NCI-H1417 (cell line): ENCODE data around the gene RAP1GAP.
A peak's percentile ranks its signal among the peaks of the same experiment; 100 is the strongest.
"Not testable (repeated sequence)": the region's sequence is repeated elsewhere in the genome, so short reads cannot be mapped to it uniquely, and the experiment has no call there.

Source experiments
- DNase-seq, 3 experiments: peaks; one replicate each; lab custom pipeline; 2025; lab: John Stamatoyannopoulos, UW

RAP1GAP gene

DNA sequence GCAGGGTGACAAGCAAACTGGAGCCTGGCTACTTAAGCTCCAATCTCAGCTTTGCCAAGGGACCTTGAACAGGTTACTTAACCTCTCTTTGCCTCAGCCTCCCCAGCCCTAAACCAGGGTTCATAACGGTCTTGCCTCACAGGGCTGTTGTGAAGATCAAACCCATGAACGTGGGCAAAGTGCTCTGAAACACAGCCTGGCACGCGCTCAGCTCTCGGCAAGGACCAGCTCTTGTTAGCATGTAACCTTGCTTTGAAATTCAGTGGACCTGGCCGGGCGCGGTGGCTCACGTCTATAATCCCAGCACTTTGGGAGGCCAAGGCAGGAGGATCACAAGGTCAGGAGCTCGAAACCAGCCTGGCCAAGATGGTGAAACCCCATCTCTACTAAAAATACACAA is 24.8 kb downstream of the RAP1GAP start:
- DNase-seq, result no peak

DNA sequence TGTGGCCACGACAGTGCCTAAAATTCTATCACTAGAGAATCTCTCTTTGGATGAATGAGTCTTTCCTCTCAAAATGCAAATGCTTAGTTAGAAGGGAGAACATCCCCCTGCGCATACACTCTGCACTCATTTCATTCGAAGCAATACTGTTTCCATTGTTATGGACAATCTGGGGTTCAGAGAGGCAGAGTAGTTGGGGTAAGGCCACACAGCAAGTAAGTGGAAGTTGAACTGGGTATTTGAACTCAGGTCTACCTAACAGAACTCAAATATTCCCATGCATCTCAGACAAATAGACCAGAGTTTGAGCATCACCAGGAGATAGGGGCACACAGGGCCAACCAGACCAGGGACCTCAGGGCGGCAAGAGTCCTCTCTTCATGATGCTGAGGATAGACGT is 25.5 kb downstream of the RAP1GAP start:
- DNase-seq, result no peak

DNA sequence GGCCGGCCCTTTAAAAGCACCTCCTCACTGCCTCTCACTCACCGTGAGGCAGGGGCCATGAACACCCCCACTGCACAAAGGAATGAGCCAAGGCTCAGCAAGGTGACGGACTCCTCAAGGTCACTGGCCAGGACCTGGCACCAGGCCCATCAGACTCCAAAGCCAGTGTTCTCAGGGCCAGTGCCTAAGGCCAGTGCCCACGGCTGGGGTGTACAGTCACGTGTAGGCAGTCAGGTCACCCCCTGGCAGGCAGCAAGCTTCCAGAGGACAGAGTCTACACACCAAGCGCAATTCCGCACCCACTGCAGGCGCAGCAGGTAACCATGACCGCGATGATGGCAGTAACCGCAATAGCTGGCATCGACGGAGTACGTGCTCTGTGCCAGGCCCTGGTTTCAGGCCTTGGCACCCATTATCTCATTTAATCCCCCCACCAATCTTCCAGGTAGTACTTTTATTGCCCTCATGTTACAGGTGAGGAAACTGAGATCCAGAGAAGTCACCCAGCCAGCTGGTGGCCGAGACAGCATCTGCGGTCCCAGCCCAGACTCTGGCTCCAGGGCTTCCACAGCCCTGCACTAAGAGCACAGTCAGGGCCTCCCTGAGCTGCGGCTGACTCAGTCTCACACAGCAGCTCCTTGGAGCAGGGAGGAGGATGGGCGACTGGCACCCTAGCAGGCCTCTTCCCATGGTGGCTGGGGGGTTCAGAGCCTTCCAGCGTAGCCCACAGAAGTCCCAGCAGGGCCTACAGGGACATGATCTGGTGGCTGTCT is 27.0 kb downstream of the RAP1GAP start:
- no peak for DNase-seq

DNA sequence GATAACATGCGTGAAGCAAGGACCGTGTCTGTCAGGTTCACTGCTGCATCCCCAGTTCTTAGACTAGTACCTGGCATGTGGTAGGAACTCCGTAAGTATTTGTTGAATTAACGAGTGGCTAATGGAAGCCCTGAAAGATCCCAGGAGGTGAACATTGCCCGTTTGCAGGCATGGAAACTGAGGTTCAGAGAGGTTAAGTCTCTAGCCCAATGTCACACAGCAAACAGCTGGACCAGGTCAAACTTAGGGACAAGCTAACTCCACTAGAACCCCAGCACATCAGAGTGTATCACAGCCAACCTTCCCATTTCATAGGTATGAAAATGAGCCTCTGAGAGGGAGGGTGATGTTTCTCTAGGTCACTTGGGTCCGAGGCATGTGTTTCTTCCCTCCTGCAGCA is 27.6 kb downstream of the RAP1GAP start:
- no peak for DNase-seq

DNA sequence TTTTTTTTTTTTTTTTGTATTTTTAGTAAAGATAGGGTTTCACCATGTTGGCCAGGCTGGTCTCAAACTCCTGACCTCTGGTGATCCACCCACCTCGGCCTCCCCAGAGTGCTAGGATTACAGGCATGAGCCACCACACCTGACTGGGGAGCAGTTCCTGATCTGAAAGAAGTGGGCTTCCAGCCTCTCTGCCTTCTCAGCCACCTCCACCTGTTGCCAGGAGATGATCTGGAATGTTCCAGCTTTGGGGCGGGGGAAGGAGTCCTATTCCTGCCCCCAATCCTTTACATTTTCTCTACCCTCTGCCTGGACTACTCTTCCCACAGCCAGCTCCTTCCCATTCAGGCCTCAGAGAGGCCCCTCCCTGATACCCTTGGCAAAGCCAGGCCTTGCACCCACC is 28.1 kb downstream of the RAP1GAP start:
- DNase-seq, result no peak

DNA sequence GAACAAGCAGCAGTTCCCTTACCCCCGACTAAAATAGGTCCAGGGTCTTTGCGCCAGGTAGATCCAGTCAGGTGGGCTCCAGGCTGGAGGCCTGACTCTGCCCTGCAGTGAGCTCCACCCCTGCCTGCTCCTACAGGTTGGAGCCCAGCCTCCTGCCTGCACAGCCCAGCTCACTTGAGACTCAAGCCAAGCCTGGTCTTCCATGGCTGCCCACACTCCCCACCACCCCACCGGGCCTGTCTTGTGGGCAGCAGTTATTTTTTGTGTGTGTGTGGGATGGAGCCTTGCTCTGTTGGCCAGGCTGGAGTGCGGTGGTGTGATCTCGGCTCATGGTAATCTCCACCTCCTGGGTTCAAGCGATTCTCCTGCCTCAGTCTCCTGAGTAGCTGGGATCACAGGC is 28.5 kb downstream of the RAP1GAP start:
- DNase-seq, result no peak

DNA sequence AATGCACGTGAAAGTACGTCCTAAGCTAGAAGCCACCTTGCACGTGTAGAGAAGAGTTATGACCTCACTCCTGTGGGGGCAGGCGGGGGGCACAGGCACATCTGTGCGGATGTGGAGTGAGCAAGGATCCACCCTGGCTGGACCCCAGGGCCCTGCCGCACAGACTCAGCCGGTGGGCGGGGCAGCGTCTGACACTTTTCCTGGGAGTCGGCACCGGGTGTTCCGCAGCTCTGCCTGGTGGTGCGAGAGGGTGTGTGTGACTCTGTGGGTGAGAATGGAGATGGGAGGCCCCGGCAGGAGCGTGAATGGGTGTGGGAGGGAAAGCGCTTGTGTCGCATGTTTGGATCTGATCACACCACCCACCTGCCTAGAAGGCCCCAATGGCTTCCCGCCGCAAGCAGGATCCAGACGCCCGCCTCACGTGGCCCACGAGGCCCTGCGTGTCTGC is 29.5 kb downstream of the RAP1GAP start:
- DNase-seq, result no peak

DNA sequence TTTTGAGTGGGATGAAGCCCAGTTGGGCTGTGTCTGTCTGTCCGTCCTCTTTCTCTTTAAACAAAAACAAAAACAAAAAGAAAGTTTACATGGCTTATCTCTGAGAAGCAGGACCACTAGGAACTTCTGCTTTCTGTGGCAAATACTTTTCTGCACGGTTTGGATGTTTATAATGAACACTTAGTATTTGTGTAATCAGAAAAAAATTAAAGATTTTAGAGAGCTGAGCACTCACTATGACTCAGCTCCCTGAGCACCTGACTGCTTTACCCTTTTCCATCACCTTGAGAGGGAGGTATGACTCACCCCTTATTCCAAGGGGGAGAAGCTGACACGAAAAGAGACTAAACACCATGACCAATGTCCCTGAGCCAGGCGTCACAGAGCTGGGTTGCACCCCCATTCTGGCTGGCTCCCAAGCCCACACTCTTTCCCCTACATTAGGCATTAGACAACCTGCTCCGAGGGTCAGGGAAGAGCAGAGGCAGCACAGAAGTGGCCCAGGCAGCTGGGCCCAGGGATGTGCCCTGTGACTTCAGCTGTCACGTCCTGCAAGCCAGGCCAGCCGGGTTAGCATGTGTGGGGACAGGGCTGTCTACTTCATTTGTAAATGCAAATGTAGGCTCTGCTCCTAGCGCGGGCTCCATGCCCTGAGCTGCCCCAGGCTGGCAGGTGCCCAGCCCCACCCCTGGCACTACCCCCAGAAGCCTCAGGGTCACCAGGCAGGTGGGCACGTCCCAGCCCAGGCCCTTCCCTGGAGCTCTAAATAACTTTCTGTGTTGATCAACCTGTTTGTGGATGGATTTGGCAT is 30.4 kb downstream of the RAP1GAP start:
- DNase-seq, result peak in 1 of 3 experiments; percentile 14

DNA sequence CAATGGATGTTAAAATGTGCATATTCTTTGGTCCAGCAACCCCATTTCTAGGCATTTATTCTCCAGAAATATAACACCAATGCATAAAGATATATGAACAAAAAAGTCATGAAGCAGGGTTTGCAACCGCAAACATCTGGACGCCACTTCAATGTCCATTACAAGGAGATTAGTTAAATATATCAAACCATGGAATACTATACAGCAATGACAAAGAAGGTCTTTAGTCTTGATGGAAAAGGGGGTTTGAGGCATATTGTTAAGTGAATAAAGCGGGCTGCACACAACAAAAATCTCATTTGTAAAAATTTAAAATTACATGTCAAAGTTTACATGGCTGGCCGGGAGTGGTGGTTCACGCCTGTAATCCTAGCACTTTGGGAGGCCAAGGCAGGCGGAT is 31.6 kb downstream of the RAP1GAP start:
- DNase-seq, result no peak

DNA sequence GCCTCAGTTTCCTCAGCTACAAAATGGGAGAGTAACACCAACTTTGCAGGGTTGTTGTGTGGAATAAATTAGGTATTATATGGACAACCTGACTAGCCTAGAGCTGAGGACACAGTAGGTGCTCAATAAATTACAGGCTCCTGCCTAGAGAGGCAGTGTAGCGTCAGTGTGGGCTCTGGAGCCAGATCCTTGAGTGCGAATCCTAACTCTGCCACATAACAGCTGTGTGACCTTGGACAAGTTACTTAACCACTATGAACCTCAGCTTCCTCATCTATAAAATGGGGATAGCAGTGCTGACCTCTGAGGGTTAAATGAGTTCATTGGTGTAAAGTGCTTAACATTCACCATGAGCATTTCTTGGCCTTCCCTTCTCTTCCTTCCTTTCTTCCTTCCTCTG is 33.1 kb downstream of the RAP1GAP start:
- DNase-seq, result no peak

DNA sequence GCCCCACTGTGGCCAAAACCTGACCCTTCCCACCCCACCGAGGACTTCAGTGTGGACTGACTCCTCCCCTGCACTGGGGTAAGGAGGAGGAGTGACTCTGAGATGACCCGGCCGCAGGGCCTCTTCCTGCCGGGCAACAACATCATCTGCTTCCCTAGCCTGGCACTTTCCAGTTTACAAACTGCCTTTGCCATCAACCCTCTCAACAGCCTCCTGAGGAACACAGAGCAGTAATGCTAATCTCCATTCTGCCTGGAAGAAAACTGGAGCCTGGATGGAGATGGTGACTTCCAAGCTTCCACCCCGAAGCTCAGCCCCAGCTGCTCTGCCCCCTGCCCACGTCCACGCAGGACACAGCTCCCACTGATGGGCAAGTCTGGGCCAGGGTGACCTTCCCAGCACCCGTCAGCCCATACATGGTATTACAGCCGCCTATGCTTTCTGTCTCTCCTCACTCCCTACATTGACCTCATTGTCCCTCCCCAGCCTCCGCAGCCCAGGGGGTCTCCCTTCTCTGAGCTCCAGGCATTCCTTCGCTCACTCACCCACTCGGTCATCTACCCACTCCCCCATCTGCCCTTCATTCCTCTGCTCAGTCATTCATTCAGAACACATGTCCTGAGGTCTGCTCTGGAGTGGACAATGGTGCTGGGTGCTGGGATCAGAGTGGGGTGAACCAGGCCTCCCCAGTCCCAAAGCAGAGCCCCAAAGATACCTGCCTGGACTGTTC is 34.2 kb downstream of the RAP1GAP start:
- no peak for DNase-seq

DNA sequence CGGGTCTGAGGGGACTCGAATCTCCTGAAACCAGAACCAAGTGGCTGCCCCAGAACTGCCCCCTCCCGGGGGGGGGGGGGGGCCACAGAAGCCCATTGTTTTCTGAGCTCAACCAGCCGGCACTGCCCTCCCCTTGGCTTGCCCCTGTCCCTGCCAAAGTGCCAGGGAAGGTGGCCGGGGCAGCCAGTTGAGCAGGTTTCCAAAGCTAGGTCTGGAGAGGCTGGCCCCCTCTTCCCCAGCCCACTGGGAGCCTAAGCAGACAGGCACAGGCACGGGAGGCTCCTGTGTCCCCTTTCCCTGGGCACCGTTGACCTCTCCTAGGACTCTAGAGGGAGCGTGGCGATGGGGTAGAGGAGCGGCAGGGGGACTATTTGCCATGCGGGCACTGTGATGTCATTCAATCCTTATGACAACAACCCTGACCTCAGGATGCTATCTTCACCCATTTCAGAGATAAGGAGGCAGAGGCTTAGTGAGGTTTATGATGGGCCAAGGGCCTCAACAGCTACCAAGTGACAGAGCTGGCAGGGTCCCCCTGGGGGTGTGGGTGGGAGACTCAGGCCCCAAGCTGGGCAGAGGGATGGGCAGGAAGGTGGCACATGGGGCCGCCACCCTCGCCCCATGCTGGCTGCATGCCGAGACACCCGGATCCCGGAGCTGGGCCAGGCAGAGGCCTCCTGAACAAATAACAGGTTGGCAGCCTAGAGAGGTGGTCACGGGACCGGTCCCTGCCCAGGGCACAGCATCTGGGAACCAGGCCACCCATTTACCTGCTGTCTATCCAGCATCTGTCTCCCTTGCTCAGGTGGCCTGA is 35.0 kb downstream of the RAP1GAP start:
- no peak for DNase-seq

DNA sequence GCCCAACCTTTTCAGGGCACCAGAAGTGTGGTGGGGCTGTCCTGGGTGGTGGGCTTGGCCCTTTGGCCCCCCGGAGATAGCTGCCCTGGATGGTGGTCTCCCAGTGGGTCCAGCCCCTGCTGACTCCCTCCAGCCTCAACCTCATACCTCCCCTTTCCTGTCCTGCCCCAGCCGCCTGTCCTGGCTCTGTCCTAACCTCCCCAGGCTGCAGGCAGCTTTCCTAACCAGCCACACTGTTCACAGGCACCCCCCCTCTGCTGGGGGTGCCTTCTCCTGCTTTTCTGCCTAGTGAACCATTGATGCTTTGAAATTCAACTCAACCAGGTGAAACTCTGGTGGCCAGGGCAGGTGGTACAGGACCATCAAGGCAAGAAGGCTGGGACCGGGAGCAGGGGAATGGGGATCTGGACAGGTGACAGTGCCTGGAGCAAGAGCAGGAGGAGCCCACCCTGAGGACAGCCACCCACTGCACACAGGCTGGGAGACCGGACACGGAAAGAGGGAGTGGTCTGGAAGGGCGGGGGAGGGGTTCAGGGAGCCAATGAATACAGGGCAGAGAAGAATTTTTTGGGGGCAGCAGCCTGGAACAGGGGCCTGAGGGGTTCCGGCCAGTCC is 35.9 kb downstream of the RAP1GAP start:
- no peak for DNase-seq

DNA sequence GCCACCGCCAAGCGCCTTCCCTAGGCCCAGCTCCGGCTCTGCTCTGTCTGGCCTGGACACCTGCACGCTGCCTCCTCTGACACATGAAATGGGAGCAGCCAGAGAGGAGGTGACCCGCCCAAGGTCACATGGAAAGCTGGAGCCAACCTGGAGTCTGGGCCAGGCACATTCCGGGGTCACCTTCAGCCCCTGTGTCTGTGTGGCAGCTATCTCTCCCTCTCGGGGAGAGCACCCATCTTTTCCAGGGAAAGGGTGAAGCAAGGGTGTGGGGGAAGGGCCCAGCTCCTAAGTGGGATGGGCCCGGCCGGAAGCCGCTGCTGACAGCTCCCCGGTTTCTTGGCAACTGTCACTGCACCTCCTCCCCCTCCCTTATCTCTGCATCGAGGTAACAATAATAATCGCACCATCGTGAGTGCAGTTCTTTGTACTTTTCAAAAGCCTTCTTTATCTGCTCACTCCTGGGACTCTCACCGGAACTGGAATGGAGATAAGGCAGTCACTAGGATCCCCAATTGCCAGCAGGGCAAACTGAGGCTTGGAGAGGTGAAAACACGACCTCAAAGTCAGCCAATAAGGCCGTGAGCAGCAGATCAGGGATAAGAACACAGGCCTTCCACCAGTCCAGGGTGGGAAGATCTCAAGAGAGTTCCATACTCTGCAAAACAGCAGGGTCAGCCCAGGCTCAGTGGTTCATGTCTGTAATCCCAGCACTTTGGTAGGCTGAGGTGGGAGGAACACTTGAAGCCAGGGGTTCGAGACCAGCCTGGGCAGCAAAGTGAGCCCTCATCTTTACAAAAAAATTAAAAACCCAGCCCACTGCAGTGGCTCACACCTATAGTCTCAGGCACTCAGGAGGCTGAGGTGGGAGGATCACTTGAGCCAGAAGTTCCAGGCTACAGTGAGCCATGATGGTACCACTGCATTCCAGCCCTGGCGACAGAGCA is 36.9 kb downstream of the RAP1GAP start:
- peak in 2 of 3 experiments; percentile 8 to 18 for DNase-seq

DNA sequence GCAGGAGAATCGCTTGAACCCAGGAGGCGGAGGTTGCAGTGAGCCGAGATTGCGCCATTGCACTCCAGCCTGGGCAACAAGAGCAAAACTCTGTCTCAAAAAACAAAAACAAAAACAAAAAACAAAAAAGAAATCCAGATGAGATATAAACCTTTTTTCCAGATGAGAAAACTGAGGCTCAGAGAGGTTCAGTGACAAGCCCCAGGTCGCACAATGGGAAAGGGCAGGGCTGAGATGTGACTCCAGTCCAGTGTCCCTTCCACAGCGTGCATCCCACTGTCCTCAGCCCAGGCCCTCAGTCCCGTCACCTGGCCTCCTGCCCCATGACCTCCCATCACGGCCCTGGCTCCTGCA is 37.6 kb downstream of the RAP1GAP start:
- DNase-seq, result not testable (repeated sequence)

DNA sequence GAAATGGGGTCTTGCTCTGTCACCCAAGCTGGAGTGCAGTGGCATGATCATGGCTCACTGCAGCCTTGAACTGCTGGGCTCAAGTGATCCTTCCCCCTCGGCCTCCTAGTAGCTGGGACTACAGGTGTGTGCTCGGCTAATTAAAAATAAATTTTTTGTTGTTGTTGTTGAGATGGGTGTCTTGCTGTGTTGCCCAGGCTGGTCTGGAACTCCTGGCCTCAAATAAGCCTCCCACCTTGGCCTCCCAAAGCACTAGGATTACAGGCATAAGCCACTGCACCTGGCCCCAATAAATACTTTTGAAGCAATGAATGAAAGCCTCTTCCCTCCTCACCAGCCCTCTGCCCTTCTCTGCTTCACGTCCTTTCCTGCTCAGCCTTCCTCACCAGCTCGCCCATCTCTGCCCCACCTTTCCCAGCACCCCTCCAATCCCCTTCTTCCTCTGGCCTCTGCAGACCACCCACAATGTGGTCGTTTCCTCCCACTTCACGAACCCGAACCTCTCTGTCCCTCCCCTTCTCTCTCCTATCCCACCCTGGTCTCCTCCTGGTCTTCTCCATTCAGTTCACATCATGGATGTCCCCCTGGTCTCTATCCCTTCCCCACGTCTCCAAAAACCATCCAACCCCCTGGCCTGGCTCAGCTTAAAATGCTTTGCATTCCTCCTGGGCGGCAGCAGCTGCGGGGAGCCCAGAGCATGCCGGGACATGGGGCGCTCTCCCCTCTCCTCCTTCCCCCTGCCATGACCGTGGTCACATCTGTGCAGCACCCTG is 38.4 kb downstream of the RAP1GAP start:
- no peak for DNase-seq

DNA sequence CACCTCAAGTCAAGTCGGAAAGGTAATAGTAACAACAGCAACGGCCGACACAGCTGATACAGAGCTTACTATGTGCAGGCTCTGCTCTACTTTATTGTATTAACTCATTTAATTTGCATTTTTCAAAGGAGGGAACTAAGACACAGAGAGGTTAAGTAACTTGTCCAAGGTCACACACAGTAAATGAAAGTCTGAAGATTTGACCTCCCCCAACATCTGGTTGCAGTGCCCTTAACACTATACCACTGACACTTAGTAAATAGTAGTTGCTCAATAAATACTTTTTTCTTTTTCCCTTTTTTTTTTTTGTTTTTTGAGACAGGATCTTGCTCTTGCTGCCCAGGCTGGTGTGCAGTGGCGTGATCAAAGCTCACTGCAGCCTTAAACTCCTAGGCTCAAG is 39.2 kb downstream of the RAP1GAP start:
- DNase-seq, result no peak

DNA sequence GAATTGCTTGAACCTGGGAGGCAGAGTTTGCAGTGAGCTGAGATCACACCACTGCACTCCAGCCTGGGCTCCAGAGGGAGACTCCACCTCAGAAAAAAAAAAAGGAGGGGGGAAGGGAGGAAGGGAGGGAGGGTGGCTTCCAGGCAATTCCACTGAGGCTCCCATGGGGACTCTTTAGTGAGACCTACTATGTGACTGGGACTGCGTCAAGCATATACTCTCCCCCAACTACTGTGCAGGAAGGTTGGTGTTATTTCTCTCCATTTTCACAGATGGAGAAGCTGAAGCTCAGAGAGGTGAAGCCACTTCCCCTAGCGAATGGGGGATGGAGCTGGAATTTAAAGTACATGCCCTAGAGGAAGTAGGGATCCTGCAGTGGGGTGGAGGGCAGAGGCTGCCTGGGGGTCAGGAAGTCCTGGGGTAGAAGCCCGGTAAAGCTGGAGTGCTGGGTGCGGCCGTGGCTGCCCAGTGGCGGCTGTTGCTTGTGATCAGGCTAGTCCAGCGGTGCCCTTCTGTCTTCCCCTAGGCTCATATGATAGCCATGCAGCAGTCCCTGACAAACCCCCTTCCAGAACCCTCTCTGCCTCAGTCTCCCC is 40.3 kb downstream of the RAP1GAP start:
- no peak for DNase-seq

DNA sequence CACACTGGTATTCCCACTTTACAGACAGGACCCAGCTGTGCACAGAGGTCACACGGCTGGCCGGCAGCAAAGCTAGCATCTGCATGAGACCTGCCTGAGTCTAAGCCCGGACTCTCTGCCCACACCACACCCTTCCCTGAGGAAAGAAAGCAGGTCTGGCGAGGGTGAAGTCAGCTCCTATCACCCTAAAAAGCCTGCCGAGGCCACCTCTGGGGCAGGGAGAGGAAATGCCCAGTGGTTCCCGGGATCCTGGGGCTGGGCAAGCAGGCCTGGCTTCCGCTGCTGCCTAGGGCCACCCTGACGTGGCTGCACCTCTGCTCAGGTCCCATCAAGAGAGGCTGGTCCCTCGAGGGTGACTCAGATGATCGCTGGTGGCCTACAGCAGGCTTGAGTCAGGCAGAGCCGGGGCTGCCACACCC is 42.2 kb downstream of the RAP1GAP start:
- DNase-seq, result no peak
